Epithelial cell of esophagus (primary cell): ENCODE measurements around the gene LRRC14B.

Experiments used
- DNase-seq: peaks from one replicate; pipeline ENCODE4 v3.0.0; 2010; ENCODE audit warnings: low read depth
- H3K4me3 ChIP-seq: 2 replicates; pipeline ENCODE4 v1.5.1; 2011; ENCODE audit warnings: mild to moderate bottlenecking, low read length, control low read depth
- CTCF ChIP-seq: IDR thresholded peaks from 2 replicates; pipeline ENCODE4 v1.5.1; 2011; ENCODE audit warnings: low read depth, mild to moderate bottlenecking, low read length, control low read depth, inconsistent platforms; ENCODE audit not compliant: insufficient read depth; ENCODE audit errors: missing control alignments

The LRRC14B gene

GRCh38 chr5:188488-189481 lies 2.5 kb upstream of the LRRC14B start:
- peak; percentile 82 for DNase-seq
- H3K4me3 ChIP-seq: peak overlapping the region; percentile 21
- peak; percentile 94 for TF ChIP-seq CTCF

- no peak overlapping the region for H3K4me3 ChIP-seq
- no peak for DNase-seq
- no peak for TF ChIP-seq CTCF
Measured at GRCh38 chr5:189486-189885, 1.8 kb upstream of the LRRC14B start.

- no peak overlapping the region for H3K4me3 ChIP-seq
- no peak for TF ChIP-seq CTCF
- DNase-seq: no peak
Measured at GRCh38 chr5:189976-190365, 1.3 kb upstream of the LRRC14B start.

GRCh38 chr5:190366-191035 lies 794 bp upstream of the LRRC14B start:
- no peak for DNase-seq
- no peak for TF ChIP-seq CTCF
- no peak overlapping the region for H3K4me3 ChIP-seq

- no peak overlapping the region for H3K4me3 ChIP-seq
- TF ChIP-seq CTCF: no peak
Measured at GRCh38 chr5:191949-192690, 825 bp downstream of the LRRC14B start.

GRCh38 chr5:192691-192969 lies 1.3 kb downstream of the LRRC14B start:
- TF ChIP-seq CTCF: no peak
- DNase-seq: no peak
- no peak overlapping the region for H3K4me3 ChIP-seq

More at GRCh38 chr5:191949-192690, 825 bp downstream of the LRRC14B start:
- DNase-seq: no peak
